CMK (cell line): ENCODE data around the gene SMIM29.
"Not testable (repeated sequence)": the region's sequence is repeated elsewhere in the genome, so short reads cannot be mapped to it uniquely, and the experiment has no call there.

Source experiments
- DNase-seq: peaks from one replicate; pipeline ENCODE4 v3.0.0-alpha.2; 2010; ENCODE audit warnings: low read depth

SMIM29 gene

DNA sequence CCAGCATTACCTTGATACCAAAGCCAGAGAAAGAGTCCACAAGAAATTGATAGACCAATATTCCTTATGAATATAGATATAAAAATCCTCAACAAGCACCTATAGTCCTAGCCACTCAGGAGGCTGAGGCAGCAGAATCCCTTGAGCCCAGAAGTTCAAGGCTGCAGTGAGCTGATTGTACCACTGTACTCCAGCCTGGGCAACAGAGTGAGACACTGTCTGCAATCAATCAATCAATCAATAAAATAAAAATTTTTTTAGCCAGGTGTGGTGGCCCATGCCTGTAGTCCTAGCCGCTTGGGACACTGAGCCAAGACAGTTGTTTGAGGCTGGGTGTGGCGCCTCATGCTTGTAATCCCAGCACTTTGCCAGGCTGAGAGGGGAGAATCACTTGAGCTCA, 18.9 kb upstream of the SMIM29 start:
- DNase-seq = no peak

DNA sequence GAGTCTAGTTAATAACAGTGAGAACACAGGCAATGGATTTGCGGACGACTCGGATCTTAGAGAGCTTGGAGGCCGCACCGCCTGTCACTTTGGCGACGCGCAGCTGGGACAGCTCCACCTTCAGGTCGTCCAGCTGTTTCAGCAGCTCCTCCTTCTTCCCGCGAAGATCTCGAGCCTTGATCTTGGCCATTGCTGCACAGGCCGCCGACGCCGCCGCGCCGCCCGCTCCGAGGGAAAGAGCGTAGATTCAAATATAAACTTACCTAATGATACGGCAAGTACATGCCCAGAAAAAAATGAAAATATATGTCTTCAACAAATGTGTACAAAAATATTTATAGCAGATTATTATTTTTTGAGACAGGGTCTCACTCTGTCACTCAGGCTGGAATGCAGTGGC, 14.7 kb upstream of the SMIM29 start:
- not testable (repeated sequence) for DNase-seq

DNA sequence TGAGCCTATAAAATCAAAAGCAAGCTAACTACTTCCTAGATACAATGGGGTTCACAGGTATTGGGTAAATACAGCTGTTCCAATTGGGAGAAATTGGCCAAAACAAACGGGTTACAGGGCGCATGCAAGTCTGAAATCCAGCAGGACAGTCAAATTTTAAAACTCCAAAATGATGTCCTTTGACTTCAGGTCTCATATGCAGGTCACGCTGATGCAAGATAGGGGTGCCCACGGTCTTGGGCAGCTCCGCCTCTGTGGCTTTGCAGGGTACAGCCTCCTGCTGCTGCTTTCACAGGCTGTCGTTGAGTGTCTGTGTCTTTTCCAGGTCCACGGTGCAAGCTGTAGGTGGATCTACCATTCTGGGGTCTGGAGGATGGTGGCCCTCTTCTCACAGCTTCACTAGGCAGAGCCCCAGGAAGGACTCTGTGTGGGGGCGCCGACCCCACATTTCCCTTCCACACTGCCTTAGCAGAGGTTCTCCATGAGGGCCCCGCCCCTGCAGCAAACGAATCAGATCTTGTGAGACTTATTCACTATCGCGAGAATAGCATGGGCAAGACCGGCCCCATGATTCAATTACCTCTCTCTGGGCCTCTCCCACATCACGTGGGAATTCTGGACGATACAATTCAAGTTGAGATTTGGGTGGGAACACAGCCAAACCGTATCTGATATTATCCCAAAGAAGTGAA, 11.9 kb upstream of the SMIM29 start:
- no peak for DNase-seq

DNA sequence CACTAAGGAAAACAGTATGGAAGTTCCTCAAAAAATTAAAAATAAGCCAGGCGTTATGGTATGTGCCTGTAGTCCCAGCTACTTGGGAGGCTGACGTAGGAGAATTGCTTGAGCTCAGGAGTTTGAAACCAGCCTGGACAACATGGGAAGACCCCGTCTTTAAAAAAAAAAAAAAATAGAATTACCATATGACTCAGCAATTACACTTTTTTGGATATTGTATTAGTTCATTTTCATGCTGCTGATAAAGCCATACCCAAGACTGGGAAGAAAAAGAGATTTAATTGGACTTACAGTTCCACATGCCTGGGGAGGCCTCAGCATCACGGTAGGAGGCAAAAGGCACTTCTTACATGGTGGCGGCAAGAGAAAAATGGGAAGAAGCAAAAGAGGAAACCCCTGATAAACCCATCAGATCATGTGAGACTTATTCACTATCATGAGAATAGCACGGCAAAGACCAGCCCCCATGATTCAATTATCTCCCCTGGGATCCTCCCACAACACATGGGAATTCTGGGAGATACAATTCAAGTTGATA, 10.8 kb upstream of the SMIM29 start:
- DNase-seq = no peak

DNA sequence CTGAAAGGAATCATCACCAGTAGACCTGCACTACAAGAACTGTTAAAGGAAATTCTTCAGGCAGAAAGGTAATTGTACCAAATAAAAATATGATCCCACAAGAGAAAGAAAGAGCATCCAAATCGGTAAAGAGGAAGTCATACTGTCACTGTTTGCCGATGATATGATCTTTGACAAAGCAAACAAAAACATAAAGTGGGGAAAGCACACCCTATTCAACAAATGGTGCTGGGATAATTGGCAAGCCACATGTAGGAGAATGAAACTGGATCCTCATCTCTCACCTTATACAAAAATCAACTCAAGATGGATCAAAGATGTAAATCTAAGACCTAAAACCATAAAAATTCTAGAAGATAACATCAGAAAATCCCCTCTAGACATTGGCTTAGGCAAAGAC, 3.6 kb upstream of the SMIM29 start:
- DNase-seq = not testable (repeated sequence)

DNA sequence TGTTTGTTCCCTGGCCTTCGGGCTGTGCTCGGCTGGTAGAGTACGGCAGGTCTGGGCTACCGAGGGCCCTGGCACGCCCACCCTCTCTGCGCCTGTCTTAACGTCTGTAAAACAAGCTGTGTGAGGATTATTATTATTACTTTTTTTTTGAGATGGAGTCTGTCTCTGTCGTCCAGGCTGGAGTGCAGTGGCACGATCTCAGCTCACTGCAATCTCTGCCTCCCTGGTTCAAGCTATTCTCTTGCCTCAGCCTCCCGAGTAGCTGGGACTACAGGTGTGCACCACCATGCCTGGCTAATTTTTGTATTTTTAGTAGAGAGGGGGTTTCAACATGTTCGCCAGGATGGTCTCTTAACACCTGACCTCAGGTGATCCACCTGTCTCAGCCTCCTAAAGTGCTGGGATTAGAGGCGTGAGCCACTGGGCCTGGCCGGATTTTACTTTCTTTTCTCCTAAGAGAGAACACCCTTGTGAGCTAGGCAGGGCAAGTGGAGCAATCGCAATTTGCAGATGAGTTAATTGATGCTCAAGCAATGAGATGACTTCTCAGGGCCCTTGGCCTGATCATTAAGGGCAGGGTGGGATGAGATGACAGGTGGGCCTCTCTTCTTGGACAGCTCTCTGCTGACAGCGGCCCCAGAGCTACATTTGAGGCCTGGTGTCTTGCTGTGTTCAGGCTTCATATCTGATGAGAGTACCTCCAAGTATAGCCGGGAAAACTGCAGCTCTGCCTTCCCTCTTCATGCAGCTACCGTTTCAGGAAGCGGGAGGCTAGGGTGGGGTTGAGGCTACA, 859 bp upstream of the SMIM29 start:
- no peak for DNase-seq

DNA sequence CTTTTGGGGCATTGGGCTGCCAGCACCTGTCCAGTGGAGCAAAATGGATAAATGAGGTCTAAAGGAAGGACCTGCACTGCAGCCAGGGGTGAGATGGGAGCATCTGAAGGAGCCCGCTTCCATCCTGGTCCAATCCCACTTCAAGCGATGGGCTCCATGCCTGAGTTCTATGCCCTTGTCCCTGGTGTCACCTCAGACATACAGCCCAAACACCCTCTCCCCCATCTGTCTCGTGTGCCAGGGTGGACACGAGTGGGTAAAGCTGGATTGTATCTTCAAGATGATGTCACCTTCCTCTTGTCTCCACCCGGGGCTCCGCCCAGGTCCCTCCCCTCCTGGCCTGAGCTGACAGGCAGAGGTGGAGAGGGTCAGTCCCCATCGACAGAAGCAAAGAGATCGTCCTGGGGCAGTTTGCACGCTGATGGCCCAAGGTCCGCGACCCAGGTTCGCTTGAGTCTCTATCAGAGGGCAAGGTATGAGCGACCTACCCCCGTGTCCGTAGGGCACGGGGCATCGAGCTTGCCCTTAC, 544 bp downstream of the SMIM29 start:
- no peak for DNase-seq

DNA sequence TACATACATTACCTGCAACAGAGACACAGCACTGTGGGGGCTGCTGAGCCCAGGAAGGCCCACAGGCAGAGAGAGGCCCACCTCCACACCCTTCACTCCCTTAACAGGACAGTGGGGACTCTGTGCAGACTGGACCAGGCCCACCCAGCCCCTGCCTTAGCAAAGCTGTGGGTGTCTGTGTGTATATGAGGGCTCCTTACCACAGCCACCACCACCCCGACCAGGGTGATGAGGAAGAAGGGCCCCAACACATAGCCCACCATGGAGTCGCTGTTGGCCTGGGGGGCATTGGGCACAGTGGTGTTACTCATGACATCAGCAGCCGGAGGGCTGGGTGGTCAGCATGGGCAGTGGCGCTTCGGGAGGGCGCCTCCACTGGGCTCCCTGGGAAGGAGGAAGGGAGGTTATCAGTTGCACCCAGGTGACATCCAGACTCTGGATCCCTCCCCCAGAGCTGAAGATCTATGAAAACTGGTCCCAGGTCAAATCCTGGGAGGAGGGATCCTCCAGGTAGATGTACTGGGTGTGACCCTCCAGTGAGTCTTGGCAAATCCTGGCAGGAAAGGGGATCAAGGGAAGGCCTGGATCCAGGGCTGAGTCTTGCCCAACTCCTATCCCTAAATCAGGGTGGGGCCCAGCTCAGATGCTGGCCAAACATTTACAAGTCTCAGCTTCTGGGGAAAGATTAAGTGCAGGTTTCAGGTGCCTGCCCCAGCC, 1.2 kb downstream of the SMIM29 start:
- no peak for DNase-seq

DNA sequence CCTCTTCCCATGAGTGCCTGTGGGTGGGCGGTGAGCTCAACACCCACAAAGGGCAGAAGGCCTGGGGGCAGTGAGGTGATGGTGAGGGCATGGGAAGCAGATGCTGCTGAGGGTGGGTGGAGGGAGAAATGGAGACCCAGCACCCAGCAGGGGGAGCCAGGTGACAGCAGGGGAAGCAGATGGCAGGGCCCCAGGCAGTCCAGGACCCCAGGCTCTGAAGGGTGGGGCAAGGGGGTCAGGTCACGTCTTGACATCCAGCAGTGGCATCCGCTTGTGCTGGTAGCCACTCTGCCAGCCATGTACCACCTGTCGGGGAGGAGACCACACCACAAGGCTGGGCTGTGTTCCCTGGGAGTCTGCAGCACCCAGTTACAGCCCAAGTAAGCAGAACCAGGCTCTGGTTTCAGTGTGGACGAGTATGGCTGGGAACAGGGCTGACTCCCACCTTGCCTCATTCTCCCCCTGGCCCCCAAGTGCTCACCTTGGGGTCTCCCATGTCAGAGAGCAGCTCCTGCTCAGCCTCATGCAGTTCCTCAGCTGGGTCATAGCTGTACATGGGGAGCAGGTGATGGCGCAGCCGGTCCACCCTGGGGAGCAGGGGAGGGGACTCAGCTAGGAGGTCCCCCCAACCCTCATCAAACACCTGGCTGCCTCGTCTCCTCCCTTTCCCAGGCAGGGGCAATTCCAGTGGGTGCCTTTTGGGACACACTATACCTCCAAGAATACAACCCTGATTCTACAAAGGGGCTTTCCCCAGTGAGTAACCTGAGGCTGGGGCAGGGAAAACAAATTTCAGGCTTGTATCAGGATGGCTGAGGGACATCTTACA, 2.0 kb downstream of the SMIM29 start:
- DNase-seq = no peak

DNA sequence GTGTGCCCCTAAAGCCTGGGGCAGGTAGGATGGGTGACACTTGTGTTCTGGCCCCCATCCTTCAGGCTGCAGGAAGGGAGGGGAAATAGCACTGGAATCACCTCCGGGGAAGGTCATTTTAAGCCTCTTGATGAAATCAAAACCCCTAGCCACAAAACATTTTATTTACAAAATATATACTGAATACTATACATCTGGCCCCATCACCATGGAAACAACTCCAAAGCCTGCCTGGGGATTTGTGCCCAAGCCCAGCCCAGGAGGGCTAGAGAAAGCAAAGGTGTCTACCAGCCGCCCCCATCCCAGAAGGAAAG, 2.6 kb downstream of the SMIM29 start:
- DNase-seq = no peak

DNA sequence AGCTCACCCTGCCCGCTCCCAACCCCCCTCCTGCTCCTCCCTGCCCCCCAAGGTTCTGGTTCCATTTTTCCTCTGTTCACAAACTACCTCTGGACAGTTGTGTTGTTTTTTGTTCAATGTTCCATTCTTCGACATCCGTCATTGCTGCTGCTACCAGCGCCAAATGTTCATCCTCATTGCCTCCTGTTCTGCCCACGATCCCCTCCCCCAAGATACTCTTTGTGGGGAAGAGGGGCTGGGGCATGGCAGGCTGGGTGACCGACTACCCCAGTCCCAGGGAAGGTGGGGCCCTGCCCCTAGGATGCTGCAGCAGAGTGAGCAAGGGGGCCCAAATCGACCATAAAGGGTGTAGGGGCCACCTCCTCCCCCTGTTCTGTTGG, 3.1 kb downstream of the SMIM29 start:
- DNase-seq = not testable (repeated sequence)

DNA sequence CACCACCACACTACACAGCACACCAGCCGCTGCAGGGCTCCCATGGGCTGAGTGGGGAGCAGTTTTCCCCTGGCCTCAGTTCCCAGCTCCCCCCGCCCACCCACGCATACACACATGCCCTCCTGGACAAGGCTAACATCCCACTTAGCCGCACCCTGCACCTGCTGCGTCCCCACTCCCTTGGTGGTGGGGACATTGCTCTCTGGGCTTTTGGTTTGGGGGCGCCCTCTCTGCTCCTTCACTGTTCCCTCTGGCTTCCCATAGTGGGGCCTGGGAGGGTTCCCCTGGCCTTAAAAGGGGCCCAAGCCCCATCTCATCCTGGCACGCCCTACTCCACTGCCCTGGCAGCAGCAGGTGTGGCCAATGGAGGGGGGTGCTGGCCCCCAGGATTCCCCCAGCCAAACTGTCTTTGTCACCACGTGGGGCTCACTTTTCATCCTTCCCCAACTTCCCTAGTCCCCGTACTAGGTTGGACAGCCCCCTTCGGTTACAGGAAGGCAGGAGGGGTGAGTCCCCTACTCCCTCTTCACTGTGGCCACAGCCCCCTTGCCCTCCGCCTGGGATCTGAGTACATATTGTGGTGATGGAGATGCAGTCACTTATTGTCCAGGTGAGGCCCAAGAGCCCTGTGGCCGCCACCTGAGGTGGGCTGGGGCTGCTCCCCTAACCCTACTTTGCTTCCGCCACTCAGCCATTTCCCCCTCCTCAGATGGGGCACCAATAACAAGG, 3.6 kb downstream of the SMIM29 start:
- DNase-seq = not testable (repeated sequence)

DNA sequence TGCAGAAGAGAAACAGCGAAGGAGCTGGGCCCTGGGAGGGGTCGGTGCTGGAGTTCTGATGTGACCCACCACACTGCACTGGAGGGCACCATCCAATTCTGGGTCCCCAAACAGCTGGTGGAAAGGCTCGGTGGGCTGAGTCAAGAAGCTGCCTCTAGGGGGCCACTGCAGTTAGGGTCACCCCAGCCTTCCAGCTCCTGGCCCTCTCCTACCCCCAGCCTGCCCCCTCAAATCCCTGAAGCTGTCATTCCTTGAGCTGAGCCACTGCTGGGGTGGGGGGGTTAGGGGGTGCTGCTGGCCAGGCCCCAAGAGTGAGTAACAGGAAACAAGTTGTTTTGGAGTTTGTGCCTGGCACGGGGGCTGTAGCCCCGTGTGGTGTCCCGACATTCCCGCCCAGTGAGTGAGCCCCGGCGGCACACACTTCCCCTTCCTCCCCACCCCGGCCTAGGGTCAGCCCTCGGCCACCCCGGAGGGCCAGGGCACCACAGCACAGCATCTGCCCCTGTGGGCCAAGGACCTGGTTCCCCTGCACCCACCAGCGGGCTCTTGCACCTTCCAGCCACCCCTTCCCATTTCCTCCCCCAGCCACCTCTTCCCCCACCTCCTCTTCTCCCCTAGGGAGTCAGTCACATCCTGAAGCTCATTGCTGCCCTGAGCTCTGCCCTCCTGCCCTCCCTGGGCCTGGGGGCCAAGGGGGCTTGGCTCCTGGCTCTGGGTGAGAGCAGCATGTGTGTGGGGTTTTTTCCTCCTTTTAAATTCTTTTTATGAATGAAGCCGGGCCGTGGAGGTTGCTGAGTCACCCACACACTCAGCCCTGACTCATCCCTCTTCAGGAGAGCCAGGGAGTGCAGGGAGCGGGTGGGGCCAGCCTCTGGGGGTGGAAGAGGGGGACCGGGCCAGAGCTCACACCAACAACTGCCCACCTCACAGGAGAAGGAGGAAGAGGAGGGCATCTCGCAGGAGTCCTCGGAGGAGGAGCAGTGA, 4.6 kb downstream of the SMIM29 start:
- no peak for DNase-seq

DNA sequence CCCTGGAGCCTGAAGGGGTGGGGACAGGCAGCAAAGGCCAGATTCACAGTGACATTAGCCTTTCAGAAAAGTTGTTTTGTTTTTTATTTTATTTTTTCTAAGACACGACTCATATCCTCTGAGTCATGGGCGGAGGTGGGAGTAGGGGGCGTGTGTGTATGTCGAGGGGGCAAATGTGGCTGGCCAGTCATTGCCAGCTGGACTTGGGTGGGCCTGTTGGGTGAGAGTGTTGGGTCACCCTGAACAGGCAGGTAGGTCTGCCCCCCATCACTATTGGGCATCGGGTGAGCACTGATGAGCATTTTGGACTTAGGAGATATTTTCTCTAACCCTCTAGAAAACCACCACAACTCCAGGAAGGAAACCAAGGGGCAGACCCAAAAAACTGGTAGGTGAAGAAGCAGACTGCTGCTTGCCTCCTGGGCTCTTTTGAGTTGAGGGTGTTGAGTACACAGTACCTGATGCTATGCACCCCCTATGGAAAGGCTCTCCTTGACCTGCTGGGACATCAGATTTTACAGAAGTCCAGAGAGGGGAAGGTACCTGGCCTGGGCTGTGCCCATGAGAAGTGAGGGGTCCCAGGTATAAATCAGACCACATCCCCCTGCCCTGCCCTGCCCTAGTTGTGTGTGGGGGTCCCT, 5.6 kb downstream of the SMIM29 start:
- no peak for DNase-seq

DNA sequence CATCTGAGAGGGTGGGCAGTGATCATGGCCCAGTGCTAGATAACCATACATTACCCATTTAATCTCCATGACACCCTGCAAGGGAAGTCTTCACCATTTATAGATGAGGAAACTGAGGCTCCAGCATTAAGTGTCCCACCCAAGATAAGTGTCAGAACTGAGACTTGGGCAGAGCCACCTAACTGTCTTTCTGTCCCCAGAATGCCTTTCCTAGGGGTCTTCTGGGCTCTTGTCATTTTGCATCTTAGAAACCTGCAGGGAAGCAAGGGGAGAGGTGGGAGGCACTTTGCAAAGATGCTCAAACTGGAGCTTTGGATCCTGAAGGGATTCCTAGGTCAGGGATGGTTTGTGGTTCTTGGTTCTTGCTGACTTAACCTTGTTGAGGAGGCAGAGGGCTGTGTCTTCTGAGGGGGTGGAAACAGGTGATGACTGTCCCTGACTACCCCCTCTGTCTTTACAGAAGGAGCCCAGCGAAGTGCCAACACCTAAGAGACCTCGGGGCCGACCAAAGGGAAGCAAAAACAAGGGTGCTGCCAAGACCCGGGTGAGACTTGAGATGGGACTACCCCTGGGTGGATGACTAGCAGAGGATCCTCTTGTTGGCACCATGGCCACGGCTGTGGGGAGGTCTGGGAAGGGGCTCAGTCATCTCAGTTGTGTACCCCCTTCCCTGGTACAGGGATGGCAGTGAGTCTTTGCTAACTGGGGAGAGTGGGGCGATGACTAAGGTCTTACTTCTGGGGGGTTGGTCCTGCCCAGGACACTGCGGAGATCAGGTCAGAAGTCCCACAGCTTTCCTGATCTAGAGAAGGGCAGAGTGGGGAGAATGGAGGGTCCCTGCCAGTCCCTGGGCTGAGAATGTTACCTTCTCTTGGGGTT, 6.3 kb downstream of the SMIM29 start:
- no peak for DNase-seq

DNA sequence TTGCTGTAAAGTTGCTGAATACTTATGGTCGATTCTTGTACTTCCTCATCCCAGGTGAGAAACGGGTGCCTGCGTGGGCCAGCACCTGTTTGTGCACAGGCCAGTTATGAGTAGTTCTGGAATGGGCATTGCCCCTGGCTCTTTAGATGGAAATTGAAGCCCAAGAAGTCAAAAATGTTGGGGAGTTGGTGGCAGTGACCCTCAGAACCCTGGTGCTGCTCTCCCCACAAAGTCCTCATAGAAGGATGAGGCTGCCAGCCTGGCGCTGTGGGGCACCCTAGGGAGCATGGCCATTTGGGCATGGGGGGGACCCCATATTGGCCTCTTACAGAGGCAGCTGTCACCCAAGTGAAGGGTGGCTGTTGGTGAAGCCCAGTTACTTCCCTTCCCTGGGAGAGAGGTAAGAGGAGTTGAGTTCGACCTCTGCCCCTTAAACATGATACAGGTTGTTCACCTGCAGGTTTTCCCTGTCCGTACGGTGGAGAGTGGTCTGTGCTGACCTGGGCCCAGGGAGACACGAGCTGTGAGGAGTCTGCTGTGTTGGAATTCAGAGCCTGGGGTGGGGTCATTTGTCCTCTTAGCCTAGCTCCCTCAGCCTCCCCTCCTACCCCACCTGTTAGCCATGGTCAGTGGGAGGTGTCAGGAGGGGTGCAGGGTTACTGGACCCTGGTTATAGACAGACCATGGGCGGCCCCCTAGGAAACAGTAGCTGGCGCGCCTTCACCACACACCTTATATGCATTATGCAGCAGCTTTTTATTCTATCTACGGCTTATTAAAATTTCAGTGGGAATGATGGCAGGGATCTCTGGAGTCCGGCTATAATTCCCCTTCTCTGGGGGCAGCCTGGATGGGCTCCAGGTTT, 7.2 kb downstream of the SMIM29 start:
- no peak for DNase-seq
